ENCODE results near the gene NKPD1. TPM values are rescaled to one million over a fixed set of nuclear protein-coding genes. Genes with fewer than 3 reads are reported as not detected.

NKPD1 gene
- total RNA-seq, 2 experiments from 2014 or later, result 0.73 to 0.91 TPM

DNA sequence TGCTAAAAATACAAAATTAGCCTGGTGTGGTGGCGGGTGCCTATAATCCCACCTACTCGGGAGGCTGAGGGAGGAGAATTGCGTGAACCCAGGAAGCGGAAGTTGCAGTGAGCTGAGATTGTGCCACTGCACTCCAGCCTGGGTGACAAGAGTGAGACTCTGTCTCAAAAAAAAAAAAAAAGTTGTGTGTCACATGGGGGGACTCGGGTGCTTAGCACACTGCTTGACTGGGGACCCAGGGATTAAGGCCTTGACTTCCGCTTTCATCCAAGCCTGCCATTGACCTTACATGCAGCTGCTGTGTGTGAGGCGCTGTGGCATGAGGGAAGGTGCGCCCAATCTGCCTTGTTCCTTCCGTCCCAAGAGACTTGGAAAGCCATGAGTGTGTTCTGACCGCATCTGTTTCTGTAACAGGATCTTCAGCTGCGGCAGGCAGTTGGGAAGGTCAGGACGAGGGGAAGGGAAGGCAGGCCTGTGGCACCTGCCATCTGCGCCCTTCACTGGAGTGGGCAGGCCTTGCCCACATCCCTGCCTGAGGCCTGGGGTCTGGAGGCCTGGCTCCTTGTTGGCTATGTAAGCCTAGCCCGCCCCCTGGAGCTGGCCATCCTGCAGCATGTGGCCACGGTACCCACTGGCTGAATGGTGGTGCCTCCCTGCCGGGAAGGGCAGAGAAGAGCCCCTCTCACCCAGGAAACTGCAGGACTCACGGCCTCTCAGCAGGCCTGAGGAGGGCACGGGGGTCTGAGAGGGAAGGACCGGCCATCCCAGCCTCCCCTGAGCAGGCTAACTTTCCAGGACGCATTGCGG lies 44.8 kb downstream of the NKPD1 start:
- POLR2A ChIA-PET, result no interaction called here
- intact Hi-C loops (cut with DNase I, micrococcal nuclease), result no loop called here
- H3K27ac ChIP-seq (ENCODE audit: low read depth in 1 of 2, low read length in 2 of 2), result no peak overlapping the region

DNA sequence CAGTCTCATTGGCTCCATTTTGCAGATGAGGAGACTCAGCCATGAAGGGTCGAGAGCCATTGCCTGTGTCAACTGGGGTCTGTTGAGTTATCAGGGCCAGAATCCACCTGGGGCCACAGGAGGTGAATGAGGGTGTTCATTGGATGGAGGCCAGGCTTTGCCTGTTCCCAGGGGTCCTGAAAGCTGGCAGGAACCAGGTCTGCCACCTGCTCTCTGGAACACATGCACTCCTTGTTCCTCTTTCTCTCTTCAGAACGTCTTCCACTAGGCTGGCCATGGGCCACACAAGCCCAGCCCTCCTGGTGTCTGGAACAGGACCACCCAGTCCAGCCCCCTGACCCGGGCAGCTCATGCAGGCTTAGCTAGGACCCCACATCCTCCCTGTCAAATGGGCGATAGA lies 46.7 kb downstream of the NKPD1 start:
- H3K36me3 Mint-ChIP-seq (ENCODE audit: low read depth), result no peaks in the 10 kb centered on the region
- DNase-seq, result no peak
- no peak overlapping the region for H3K4me3 Mint-ChIP-seq
- ChIA-PET CTCF (no interaction called here), POLR2A (interaction anchor here (1.5 kb wide), 1 partner anchor 11 kb away, joined by 7 read pairs; no protein-coding TSS in a partner anchor)
- Histone ChIP-seq H3K36me3 (ENCODE audit: insufficient read depth, low read length) (no peaks in the 10 kb centered on the region), H3K4me3 (ENCODE audit: low read length) (no peak overlapping the region), H3K27me3 (ENCODE audit: control insufficient read depth in 1 of 2, insufficient read depth in 2 of 2, low read length in 2 of 2) (no peaks in the 10 kb centered on the region), H3K27ac (ENCODE audit: low read depth in 1 of 2, low read length in 2 of 2) (no peak overlapping the region), H3K4me1 (ENCODE audit: insufficient read depth, low read length) (peaks cover 51% of the 10 kb centered on the region), H3K9me3 (ENCODE audit: control insufficient read depth in 1 of 2, insufficient read depth in 1 of 2, low read length in 2 of 2) (no peaks in the 10 kb centered on the region)
- H3K27ac Mint-ChIP-seq, result no peak overlapping the region
- H3K9me3 Mint-ChIP-seq, result no peaks in the 10 kb centered on the region
- peaks cover 45% of the 10 kb centered on the region for H3K4me1 Mint-ChIP-seq (ENCODE audit: low read depth)
- no peaks in the 10 kb centered on the region for H3K27me3 Mint-ChIP-seq
- intact Hi-C loops (cut with DNase I, micrococcal nuclease), result no loop called here
- no peak for ATAC-seq (ENCODE audit: poor library complexity)
- TF ChIP-seq, protein P1, sequence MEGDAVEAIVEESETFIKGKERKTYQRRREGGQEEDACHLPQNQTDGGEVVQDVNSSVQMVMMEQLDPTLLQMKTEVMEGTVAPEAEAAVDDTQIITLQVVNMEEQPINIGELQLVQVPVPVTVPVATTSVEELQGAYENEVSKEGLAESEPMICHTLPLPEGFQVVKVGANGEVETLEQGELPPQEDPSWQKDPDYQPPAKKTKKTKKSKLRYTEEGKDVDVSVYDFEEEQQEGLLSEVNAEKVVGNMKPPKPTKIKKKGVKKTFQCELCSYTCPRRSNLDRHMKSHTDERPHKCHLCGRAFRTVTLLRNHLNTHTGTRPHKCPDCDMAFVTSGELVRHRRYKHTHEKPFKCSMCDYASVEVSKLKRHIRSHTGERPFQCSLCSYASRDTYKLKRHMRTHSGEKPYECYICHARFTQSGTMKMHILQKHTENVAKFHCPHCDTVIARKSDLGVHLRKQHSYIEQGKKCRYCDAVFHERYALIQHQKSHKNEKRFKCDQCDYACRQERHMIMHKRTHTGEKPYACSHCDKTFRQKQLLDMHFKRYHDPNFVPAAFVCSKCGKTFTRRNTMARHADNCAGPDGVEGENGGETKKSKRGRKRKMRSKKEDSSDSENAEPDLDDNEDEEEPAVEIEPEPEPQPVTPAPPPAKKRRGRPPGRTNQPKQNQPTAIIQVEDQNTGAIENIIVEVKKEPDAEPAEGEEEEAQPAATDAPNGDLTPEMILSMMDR (IDR thresholded peaks at IDR 0.05), result no peak

More for the DNA sequence above, 44.8 kb downstream of the NKPD1 start:
- no peaks in the 10 kb centered on the region for H3K27me3 ChIP-seq (ENCODE audit: control insufficient read depth in 1 of 2, insufficient read depth in 2 of 2, low read length in 2 of 2)
- peak overlapping the region; percentile 63 for H3K4me3 Mint-ChIP-seq
- TF ChIP-seq, protein P1 (IDR thresholded peaks at IDR 0.05), result no peak
- peaks cover 50% of the 10 kb centered on the region for H3K4me1 Mint-ChIP-seq (ENCODE audit: low read depth)
- H3K9me3 Mint-ChIP-seq, result no peaks in the 10 kb centered on the region
- no peaks in the 10 kb centered on the region for H3K36me3 ChIP-seq (ENCODE audit: insufficient read depth, low read length)
- H3K27me3 Mint-ChIP-seq, result no peaks in the 10 kb centered on the region
- no peaks in the 10 kb centered on the region for H3K36me3 Mint-ChIP-seq (ENCODE audit: low read depth)
- no peak overlapping the region for H3K4me3 ChIP-seq (ENCODE audit: low read length)
- peaks cover 54% of the 10 kb centered on the region for H3K4me1 ChIP-seq (ENCODE audit: insufficient read depth, low read length)
- no peaks in the 10 kb centered on the region for H3K9me3 ChIP-seq (ENCODE audit: control insufficient read depth in 1 of 2, insufficient read depth in 1 of 2, low read length in 2 of 2)
- CTCF ChIA-PET, result no interaction called here
- no peak for ATAC-seq (ENCODE audit: poor library complexity)
- DNase-seq, result peak in 1 of 14 experiments; percentile 52
- H3K27ac Mint-ChIP-seq, result no peak overlapping the region

DNA sequence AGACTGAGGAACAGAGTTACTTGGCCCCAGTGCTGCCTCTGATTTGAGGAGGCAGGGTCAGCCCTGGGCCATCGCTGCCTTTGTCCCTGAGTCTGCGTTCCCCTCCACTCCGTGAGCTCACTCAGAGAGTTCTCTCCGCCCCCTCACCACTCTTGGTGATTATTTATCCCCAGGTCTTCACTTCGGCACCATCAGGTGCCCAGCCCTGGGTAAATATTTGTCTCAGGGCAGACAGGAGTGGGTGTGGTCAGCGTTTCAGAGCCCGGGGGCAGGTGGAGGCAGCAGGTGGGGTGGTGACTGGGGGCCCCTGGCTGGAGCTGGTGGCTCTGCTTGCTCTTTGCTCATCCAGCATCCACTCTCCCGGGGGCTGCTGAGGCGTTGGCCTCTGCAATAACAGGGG lies 47.2 kb downstream of the NKPD1 start:
- Histone ChIP-seq H3K4me1 (ENCODE audit: insufficient read depth, low read length) (peaks cover 47% of the 10 kb centered on the region), H3K9me3 (ENCODE audit: control insufficient read depth in 1 of 2, insufficient read depth in 1 of 2, low read length in 2 of 2) (no peaks in the 10 kb centered on the region), H3K4me3 (ENCODE audit: low read length) (no peak overlapping the region), H3K27ac (ENCODE audit: low read depth in 1 of 2, low read length in 2 of 2) (no peak overlapping the region), H3K36me3 (ENCODE audit: insufficient read depth, low read length) (no peaks in the 10 kb centered on the region), H3K27me3 (ENCODE audit: control insufficient read depth in 1 of 2, insufficient read depth in 2 of 2, low read length in 2 of 2) (no peaks in the 10 kb centered on the region)
- CTCF ChIA-PET, result no interaction called here
- Mint-ChIP-seq H3K27me3 (no peaks in the 10 kb centered on the region), H3K4me3 (no peak overlapping the region), H3K27ac (no peak overlapping the region), H3K9me3 (no peaks in the 10 kb centered on the region), H3K4me1 (ENCODE audit: low read depth) (peaks cover 40% of the 10 kb centered on the region), H3K36me3 (ENCODE audit: low read depth) (no peaks in the 10 kb centered on the region)
- DNase-seq (no peak), ATAC-seq (ENCODE audit: poor library complexity) (no peak)
- TF ChIP-seq, protein P1 (IDR thresholded peaks at IDR 0.05), result no peak
- POLR2A ChIA-PET, result interaction anchor here (1.5 kb wide), 1 partner anchor 10 kb away, joined by 7 read pairs; no protein-coding TSS in a partner anchor
- intact Hi-C loops (cut with DNase I, micrococcal nuclease), result no loop called here
